ENCODE results near the gene DNHD1.

The DNHD1 gene

DNA sequence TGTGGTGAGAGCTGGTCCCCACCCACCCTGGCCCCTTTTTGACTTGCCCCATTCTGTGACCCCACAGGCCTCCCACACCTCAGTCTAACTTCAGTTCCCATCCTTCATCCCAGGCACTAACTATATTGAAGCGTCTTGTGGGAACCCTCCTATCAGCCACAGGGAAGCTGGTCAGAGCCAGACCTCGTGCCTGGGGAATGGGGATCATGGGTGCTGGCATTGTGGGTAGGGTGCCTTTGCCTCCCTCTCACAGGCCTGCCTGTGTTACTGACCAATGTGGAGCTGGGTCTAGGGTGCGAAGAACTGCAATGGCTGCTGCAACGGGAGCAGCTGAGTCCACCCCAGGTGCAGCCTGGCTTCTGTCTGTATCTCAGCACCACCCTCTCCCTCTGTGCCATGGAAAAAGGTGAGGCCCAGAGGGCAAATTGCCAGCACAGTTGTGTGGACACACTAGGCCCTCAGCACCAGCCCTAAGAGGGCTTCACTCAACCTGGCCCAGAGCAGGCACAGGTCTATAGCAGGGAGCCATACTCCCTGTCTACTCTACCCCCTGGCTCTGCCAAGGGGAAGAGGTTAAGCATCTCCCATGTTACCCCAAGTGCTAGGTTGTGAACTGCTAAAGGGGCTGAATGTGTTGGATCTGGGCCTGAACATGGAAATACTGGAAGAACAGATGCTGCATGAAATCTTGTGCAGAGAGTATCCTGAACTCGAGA is 69.1 kb downstream of the DNHD1 start:
- DNase-seq: no peak

DNA sequence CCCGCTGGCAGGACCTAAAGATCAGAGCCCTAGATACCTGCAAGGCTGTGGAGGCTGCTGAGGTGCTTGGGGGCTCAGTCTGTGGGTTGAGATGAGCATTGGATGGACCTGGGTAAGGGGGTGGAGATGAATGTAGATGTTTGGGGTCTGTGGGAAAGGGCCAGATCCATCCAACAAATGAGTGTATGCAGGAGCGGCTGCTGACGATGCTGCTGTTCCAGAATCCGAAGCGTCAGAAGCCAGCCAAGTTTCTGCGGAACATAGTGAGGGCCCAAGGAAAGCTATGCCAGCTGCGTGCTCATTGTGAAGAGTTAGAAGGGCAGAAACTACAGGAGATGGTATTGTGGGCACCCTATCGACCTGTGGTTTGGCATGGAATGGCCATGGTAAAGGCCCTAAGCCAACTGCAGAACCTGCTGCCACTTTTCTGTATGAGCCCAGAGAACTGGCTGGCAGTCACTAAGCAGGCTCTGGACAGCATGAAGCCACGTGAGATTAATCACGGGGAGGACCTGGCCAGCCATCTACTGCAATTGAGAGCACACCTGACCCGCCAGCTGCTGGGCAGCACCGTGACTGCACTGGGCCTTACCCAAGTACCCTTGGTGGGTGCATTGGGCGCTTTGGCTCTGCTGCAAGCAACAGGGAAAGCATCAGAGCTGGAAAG is 69.8 kb downstream of the DNHD1 start:
- no peak for DNase-seq

DNA sequence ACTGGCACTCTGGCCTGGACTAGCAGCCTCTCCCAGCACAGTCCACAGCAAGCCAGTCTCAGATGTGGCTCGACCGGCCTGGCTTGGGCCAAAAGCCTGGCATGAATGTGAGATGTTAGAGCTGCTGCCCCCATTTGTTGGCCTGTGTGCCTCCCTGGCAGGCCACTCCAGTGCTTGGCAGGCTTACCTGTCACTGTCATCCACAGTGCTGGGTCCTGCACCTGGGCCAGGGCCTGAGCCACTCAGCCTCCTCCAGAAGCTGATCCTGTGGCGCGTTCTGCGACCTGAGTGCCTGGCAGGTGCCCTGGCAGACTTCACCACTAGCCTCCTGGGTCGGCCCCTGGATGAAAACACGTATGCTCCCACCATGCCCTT is 70.3 kb downstream of the DNHD1 start:
- no peak for DNase-seq

DNA sequence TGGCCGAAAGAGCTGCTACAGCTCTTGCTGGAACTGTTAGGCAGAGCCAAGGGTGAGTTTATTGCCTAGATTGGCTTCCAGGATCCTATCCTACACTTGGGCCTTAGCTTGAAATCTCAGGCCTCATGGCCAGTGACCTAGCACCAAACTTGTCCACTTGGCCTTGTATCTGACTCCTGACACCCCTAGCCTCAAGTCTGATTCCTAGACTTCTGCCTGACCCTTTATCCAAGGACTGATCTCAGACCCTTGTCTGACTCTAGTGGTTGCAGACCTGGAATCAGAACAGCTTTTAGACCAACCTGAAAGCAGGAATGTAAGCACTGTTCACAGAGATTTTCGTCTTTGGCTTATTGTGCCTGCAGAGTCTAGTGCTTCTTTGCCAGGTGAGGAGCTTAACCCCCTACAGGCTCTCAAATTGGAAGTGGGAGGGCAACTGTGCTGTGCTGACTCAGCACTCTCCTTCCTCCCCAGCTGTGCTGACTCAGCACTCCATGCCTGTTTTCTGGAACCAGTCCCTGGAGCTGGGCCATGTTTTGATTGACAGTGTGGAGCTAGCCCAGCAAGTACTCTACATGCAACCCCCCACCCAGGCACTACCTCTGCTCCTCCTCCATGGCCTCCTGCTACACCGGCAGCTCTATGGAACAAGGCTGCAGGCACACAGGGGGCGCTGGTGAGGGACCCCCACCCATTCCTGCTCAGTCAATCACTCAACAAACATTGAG is 71.3 kb downstream of the DNHD1 start:
- no peak for DNase-seq

DNA sequence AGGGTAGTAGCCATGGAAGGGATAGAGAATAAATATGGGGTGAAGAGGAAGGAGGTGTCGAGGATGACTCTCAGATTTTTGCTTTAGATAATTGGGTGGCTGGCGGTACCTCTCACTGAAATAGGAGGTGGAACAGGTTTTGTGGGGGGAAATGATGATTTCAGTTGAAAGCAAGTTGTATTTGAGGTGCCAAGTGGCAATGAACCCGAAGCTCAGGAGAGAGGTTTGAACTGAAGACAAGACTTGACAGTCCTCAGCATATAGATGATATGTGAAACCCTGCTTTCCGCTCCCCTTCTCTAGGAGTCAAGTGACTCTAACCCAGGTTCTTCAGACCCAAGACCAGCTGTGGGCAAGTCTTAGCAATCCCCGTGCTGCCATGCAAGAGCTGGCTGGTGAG is 72.6 kb downstream of the DNHD1 start:
- no peak for DNase-seq

DNA sequence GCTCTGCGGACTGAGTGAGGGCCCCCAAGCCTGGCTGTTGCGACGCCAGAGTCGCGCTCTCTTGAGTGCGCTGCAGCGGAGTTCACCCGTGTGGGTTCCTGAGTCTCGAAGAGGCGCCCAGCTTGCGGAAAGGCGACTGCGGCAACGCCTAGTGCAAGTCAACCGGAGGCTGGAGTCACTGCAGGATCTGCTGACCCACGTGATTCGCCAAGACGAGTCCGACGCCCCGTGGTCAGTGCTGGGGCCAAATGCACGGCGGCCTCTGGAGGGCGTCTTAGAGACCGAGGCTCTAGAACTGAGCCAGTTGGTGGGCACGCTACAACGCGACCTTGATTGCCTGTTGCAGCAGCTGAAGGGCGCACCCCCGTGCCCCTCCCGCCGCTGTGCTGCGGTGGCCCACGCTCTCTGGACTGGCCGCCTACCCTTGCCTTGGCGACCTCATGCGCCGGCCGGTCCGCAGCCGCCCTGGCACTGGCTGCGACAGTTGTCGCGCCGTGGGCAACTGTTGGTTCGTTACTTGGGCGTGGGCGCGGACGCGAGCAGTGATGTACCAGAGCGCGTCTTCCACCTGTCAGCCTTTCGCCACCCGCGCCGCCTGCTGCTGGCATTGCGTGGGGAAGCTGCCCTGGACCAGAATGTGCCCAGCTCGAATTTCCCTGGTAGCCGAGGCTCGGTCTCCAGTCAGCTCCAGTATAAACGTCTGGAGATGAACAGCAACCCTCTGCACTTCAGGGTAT is 73.8 kb downstream of the DNHD1 start:
- no peak for DNase-seq

DNA sequence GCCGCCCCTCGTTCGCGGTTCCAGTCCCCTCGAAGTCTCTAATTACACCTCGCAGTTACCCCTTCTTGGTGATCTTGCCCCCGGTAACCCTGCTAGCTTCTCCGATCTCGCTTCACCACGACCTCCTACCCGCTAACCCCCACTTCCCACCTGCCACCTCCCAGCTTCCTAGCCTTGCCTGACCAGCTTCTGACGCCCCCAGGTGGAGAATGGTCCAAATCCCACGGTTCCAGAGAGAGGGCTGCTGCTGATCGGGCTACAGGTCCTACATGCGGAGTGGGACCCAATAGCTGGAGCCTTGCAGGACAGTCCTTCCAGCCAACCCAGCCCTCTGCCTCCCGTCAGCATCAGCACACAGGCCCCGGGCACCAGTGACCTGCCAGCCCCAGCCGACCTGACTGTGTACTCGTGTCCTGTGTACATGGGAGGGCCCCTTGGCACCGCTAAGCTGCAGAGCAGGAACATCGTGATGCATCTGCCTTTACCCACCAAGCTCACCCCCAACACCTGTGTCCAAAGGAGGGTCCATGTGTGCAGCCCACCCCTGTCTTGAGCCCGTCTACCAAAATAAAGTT is 74.4 kb downstream of the DNHD1 start:
- no peak for DNase-seq

DNA sequence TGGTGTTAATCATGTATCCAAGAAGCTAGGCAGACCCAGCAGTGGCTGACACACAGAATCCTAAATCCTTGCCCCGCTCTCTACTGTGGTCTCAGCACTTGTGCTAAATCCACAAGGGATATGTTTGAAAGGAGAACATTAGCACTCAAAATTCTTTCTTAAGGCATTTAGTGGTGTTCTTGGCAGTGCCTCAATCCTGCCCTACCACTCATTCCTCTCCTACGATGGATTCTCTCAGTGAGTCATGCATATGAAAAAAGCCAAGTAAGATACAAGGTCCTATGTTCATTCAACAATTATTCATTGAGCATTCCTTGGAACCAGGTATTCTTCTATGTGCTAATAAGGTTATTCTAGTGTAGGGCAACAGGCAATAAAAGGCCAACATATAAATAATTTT is 75.1 kb downstream of the DNHD1 start:
- no peak for DNase-seq

DNA sequence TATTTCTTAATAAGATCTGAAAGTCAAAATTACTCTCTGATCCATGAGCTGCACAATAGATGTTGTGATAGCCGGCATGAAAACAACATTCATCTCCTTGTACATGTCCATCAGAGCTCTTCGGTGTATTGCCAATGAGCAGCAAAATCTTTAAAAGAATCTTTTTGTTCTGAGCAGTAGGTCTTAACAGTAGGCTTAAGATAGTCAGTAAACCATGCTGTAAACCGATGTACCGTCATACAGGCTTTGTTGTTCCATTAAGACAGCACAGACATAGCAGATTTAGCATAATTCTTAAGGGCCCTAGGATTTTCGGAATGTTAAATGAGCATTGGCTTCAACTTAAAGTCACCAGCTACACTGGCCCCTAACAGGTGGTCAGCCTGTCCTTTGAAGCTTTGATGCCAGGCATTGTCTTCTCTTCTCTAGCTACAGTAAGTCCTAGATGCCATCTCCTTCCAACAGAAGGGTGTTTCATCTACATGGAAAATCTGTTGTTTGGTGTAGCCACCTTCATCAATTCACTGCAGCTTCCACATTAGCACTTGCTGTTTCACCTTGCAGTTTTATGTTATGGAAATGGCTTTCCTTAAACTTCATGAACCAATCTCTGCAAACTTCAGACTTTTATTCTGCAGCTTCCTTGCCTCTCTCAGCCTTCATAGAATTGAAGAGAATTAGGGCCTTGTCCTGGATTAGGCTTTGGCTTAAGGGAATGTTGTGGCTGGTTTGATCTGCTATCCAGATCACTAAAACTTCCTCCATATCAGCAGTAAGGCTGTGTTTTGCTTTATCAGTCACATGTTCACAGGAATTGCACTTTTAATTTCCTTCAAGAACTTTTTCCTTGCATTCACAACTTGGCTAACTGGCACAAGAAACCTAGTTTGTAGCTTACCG is 78.0 kb downstream of the DNHD1 start:
- no peak for DNase-seq

DNA sequence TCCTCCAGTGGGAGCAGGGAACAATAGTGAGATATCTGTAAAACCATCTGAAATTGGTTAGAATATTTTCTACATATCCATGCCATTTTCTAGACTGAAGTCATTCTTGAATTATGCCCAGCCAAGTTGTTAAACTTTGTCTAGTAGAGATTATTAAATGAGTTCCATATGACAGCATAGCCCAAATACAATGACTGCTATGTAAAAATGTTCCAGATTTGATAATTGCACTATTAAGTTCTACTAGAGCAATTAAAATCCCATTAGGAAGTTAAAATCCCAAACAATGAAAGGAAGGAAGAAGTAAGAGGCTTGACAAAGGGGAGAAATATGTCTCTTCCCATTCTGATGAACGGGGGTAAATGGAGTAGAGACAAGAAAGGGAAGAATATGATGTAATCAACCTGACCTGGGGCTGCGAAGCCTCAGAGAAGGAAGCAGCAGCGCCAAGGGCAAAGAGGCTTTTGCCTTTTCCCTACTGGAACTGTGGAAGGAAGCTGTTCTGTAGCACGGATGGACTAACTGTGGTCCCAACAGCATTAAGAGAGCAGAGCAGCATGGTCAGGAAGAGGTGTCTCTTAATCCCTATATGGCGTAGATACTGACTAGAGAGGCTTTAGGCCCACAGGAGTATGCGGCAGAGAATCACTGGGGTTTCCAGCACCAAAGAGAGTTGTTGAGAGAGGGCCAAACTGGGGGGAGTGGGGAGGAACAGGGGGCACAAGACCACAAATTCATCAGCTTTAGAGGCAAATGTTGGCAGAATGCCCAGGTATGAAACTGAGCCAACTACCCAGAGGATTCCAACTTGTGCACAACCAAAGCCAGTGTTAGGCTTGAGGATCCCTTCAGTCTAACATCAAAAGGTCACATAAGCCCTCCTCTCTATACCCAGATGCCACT is 79.6 kb downstream of the DNHD1 start:
- DNase-seq: no peak

DNA sequence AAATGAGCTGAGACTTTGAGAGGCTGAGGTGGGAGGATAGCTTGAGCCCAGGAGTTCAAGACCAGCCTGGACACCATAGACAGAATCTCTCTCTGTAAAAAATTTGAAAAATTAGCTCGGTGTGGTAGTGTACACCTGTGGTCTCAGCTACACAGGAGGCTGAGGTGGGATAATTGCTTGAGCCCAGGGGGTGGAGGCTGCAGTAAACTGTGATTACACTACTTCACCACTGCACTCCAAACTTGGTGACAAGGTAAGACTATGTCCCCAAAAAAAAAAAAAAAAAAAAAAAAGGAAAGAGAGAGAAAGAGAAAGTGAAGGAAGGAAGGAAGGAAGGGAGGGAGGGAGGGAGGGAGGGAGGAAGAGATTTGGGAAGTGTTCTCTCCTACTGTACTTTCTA is 81.1 kb downstream of the DNHD1 start:
- no peak for DNase-seq

DNA sequence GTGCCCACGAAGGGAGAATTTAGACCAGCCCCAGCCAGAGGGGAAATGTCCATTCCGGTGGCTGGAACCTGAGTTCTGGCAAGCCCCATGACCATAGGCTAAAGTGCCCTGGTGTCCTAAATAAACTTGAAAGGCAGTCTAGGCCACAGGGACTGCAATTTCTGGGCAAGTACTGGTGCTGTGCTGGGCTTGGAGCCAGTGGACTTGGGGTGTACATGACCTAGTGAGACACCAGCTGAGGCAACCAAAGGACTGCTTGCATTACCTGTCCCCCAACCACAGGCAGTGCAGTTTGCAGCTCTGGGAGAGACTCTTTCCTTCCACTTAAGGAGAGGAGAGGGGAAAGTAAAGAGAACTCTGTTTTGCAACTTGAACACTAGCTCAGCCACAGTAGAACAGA is 82.6 kb downstream of the DNHD1 start:
- DNase-seq: no peak

DNA sequence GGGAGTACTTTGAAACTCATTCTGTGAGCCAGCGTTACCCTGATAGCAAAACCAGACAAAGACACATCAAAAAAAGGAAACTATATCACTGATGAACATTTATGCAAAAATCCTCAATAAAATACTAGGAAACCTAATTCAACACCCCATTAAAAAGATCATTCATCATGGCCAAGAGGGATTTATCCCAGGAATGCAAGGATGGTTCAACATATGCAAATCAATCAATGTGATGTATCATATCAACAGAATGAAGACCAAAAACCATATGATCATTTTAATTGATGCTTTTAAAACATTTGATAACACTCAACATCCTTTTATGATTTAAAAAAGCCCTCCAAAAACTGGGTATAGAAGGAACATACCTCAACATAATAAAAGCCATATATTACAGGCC is 86.5 kb downstream of the DNHD1 start:
- no peak for DNase-seq

DNA sequence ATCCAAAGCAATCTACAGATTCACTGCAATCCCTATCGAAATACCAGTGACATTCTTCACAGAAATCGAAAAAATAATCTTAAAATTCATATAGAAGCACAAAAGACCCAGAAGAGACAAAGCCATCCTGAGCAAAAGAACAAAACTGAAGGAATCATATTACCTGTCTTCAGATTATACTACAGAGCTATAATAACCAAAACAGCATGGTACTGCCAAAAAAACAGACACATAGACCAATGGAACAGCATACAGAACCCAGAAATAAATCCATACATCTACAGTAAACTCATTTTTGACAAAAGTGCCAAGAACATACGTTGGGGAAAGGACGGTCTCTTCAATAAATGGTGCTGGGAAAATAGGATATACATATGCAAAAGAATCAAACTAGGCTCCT is 87.4 kb downstream of the DNHD1 start:
- no peak for DNase-seq

DNA sequence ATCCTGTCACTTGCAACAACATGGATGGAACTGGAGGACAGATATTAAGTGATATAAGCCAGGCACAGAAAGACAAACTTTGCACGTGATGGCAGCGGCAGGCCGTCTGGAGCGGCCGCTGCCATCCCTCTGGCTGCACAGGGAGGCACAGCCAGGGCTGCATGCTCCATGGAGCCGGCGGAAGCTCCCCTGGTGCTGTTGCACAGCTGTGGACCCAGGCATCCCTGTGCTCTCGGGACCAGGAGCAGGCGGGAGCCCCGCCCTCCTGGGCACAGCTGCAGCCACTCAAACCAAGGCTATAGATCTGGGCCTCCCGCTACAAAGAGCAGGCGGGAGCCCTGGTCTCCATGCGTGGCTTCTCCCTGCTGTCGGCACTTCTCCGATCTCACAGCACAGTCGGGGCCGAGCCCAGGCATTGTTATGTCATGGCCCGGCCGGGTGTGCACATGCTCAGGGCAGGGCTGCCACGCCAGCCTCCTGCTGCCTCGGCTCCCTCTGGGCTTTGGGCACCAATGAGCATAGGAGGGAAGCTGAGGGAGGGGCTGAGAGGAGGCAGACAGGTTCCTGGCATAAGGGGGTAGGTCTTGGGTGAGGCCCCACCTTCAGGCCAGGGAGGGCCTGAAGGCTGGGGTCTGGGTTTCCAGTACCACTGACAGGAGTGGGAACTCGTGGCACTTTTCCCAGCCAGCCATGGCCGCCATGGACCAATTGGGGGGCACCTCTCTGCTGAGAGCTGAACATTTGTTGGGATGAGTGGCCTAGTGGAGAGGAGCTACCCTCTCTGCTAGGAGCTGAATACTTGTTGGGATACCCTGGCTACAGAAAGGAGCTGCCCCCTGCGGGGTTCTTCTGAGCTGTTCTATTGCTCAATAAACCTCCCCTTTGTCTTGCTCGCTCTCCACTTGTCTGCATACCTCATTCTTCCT is 89.6 kb downstream of the DNHD1 start:
- no peak for DNase-seq

DNA sequence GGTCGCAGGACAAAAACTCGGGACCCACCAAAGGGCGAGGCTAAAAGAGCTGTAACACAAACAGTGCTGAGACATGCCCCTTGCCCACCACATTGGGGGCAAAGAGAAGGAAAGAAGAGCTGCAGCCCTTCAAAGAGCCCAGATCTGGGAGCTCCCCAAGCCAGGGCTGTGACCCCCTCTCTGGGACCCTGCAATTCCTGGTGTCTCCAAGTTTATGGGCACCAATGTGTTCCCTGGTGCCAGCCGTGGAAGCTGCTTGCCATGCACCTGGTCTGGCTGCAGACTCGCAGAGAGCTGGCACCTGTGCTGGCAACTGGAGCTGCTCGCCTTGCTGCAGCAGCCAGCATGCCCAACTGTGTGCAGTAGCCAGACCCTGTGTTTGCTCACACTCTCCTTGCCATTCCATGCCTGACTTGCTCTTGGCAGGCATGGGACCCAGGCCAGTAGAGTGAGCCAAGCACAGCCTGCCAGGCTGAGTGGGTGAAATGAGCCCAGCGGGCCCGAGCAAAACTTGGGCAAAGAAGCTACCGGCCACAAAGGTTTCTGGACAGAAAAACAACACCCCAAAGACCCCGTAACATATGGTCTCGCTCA is 90.4 kb downstream of the DNHD1 start:
- no peak for DNase-seq

DNA sequence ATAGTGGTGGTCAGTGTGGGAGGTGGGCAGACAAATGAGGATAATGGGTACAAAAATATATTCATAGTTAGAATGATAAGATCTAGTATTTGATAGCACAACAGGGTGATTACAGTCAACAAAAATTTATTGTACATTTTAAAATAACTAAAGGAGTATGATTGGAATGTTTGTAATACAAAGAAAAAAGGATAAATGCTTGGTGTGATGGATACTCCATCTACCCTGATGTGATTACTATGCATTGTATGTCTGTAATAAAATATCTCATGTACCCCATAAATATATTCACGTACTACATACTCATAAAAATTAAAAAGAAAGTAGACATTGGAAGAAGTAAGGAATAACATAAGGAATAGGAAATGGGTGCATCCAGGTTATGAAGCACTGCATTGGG is 90.9 kb downstream of the DNHD1 start:
- no peak for DNase-seq

DNA sequence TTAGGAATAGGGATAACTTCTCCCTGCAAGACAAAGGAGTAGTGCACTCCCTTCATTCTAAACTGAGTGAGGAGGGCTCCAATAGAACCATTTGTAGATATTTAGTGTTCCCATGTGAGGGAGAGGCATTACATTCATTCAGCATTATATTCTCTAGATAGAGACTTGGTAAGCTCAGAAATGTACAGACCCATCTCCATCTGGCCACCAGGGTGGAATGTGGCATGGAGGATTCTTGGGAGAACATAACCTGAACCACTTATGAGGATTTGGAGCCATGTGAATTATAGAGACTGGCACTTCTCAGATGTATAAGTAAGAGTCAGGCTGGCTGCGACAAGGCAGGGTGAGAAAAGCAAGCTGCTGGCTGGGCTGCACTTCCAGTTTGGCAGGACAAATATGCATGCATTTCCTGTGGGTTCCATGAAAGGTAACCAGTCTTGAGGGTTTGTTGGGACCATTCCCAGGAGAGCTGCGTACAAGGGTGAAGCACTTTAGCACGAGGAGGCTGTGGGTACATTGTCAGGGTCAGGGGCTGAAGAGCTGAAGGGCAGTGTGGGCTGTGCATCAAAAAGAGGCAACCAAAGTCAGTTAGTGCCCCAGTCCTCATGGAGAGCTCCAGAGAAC is 97.2 kb downstream of the DNHD1 start:
- DNase-seq: no peak

All from T-helper 9 cell (primary cell).